HuH-7 (cell line): ENCODE results near the gene GSG1L.

ENCODE experiments used
- DNase-seq: peaks from one replicate; pipeline ENCODE4 v3.0.0; 2011; ENCODE audit warnings: low spot score

Gene GSG1L

GRCh38 chr16:28062847-28063521 is 530 bp downstream of the GSG1L start:
- DNase-seq, result no peak

- DNase-seq, result no peak
Observed at GRCh38 chr16:28062261-28062846, 1.2 kb downstream of the GSG1L start.

GRCh38 chr16:28061352-28062101 is 2.0 kb downstream of the GSG1L start:
- DNase-seq, result no peak

- DNase-seq, result no peak
Observed at GRCh38 chr16:28059841-28060575, 3.5 kb downstream of the GSG1L start.

- no peak for DNase-seq
Observed at GRCh38 chr16:28058839-28059589, 4.5 kb downstream of the GSG1L start.

- no peak for DNase-seq
Observed at GRCh38 chr16:28057949-28058348, 5.6 kb downstream of the GSG1L start.

- no peak for DNase-seq
Observed at GRCh38 chr16:28053461-28053860, 10.1 kb downstream of the GSG1L start.

GRCh38 chr16:28052274-28053128 is 11.0 kb downstream of the GSG1L start:
- no peak for DNase-seq

- no peak for DNase-seq
Observed at GRCh38 chr16:28051486-28051885, 12.0 kb downstream of the GSG1L start.

- DNase-seq, result no peak
Observed at GRCh38 chr16:28042811-28043210, 20.7 kb downstream of the GSG1L start.

GRCh38 chr16:28041615-28042014 is 21.9 kb downstream of the GSG1L start:
- DNase-seq, result no peak

GRCh38 chr16:28040039-28040438 is 23.5 kb downstream of the GSG1L start:
- DNase-seq, result no peak

GRCh38 chr16:28039493-28039892 is 24.0 kb downstream of the GSG1L start:
- no peak for DNase-seq

- no peak for DNase-seq
Observed at GRCh38 chr16:28038409-28038808, 25.1 kb downstream of the GSG1L start.

- DNase-seq, result no peak
Observed at GRCh38 chr16:28035866-28036393, 27.6 kb downstream of the GSG1L start.

- DNase-seq, result no peak
Observed at GRCh38 chr16:28033870-28034269, 29.6 kb downstream of the GSG1L start.

- DNase-seq, result no peak
Observed at GRCh38 chr16:28029387-28030002, 34.0 kb downstream of the GSG1L start.

GRCh38 chr16:28027055-28027454 is 36.5 kb downstream of the GSG1L start:
- DNase-seq, result no peak

- no peak for DNase-seq
Observed at GRCh38 chr16:28025631-28026030, 37.9 kb downstream of the GSG1L start.

GRCh38 chr16:28019218-28019617 is 44.3 kb downstream of the GSG1L start:
- no peak for DNase-seq
